ENCODE results near the gene PLA2G6. TPM values are rescaled to one million over a fixed set of nuclear protein-coding genes. Genes with fewer than 3 reads are reported as not detected.

PLA2G6 gene
- total and polyA plus RNA-seq, 2 of the 13 experiments (the other 11 are each of a cell fraction or from before 2014, with no cell fraction given) = 4.8 to 11.5 TPM

GRCh38 chr22:38181453-38182200 lies at the start of gene PLA2G6 (continued):
- TF ChIP-seq FOXC1 (CRISPR knock-in tag; IDR thresholded peaks at IDR 0.05; ENCODE audit: borderline replicate concordance) (peak; percentile 9; the same call in 1 of the 2 replicates), GTF2F1 (IDR thresholded peaks at IDR 0.05; ENCODE audit: low read length) (no peak), RBM39 (IDR thresholded peaks at IDR 0.05; ENCODE audit: low read depth, low read length, poor library complexity, severe bottlenecking) (no peak), AGO2 (optimal IDR thresholded peaks at IDR 0.05; ENCODE audit: low read depth, low read length) (peak; percentile 41), ZBTB42 (CRISPR knock-in tag; IDR thresholded peaks at IDR 0.05) (no peak), ATF4 (CRISPR knock-in tag; IDR thresholded peaks at IDR 0.05) (no peak), ZNF263 (CRISPR knock-in tag; IDR thresholded peaks at IDR 0.05) (no peak; the same call in 1 of the 2 replicates), ZFP37 (CRISPR knock-in tag; IDR thresholded peaks at IDR 0.05; ENCODE audit: borderline replicate concordance) (no peak), RBAK (CRISPR knock-in tag; IDR thresholded peaks at IDR 0.05) (no peak), SETDB1 (CRISPR knock-in tag; IDR thresholded peaks at IDR 0.05; ENCODE audit: borderline replicate concordance) (no peak), ZNF260 (CRISPR knock-in tag; IDR thresholded peaks at IDR 0.05; ENCODE audit: borderline replicate concordance, low read depth) (no peak), U2AF1 (optimal IDR thresholded peaks at IDR 0.05; ENCODE audit: low read depth, low read length) (no peak), ZNF788 (CRISPR knock-in tag; IDR thresholded peaks at IDR 0.05; ENCODE audit: borderline replicate concordance) (peak; percentile 66; the same call in 1 of the 2 replicates), SOX6 (IDR thresholded peaks at IDR 0.05) (no peak), SOX6 (CRISPR knock-in tag; IDR thresholded peaks at IDR 0.05) (0 out of 2 replicates have a peak, but pooled peaks have one; percentile 15), MEF2D (CRISPR knock-in tag; IDR thresholded peaks at IDR 0.05) (no peak), ZNF746 (CRISPR knock-in tag; IDR thresholded peaks at IDR 0.05) (0 out of 2 replicates have a peak, but pooled peaks have one; percentile 2), HOXA5 (CRISPR knock-in tag; IDR thresholded peaks at IDR 0.05) (no peak)
- TF ChIP-seq, protein P1, sequence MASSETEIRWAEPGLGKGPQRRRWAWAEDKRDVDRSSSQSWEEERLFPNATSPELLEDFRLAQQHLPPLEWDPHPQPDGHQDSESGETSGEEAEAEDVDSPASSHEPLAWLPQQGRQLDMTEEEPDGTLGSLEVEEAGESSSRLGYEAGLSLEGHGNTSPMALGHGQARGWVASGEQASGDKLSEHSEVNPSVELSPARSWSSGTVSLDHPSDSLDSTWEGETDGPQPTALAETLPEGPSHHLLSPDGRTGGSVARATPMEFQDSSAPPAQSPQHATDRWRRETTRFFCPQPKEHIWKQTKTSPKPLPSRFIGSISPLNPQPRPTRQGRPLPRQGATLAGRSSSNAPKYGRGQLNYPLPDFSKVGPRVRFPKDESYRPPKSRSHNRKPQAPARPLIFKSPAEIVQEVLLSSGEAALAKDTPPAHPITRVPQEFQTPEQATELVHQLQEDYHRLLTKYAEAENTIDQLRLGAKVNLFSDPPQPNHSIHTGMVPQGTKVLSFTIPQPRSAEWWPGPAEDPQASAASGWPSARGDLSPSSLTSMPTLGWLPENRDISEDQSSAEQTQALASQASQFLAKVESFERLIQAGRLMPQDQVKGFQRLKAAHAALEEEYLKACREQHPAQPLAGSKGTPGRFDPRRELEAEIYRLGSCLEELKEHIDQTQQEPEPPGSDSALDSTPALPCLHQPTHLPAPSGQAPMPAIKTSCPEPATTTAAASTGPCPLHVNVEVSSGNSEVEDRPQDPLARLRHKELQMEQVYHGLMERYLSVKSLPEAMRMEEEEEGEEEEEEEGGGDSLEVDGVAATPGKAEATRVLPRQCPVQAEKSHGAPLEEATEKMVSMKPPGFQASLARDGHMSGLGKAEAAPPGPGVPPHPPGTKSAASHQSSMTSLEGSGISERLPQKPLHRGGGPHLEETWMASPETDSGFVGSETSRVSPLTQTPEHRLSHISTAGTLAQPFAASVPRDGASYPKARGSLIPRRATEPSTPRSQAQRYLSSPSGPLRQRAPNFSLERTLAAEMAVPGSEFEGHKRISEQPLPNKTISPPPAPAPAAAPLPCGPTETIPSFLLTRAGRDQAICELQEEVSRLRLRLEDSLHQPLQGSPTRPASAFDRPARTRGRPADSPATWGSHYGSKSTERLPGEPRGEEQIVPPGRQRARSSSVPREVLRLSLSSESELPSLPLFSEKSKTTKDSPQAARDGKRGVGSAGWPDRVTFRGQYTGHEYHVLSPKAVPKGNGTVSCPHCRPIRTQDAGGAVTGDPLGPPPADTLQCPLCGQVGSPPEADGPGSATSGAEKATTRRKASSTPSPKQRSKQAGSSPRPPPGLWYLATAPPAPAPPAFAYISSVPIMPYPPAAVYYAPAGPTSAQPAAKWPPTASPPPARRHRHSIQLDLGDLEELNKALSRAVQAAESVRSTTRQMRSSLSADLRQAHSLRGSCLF (CRISPR knock-in tag; IDR thresholded peaks at IDR 0.05; ENCODE audit: borderline replicate concordance) = no peak
- TF ChIP-seq, protein P2, sequence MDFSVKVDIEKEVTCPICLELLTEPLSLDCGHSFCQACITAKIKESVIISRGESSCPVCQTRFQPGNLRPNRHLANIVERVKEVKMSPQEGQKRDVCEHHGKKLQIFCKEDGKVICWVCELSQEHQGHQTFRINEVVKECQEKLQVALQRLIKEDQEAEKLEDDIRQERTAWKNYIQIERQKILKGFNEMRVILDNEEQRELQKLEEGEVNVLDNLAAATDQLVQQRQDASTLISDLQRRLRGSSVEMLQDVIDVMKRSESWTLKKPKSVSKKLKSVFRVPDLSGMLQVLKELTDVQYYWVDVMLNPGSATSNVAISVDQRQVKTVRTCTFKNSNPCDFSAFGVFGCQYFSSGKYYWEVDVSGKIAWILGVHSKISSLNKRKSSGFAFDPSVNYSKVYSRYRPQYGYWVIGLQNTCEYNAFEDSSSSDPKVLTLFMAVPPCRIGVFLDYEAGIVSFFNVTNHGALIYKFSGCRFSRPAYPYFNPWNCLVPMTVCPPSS (IDR thresholded peaks at IDR 0.05) = no peak
- TF ChIP-seq, protein P3, sequence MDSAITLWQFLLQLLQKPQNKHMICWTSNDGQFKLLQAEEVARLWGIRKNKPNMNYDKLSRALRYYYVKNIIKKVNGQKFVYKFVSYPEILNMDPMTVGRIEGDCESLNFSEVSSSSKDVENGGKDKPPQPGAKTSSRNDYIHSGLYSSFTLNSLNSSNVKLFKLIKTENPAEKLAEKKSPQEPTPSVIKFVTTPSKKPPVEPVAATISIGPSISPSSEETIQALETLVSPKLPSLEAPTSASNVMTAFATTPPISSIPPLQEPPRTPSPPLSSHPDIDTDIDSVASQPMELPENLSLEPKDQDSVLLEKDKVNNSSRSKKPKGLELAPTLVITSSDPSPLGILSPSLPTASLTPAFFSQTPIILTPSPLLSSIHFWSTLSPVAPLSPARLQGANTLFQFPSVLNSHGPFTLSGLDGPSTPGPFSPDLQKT (CRISPR knock-in tag; IDR thresholded peaks at IDR 0.05; ENCODE audit: borderline replicate concordance) = no peak
